ENCODE data around the gene CARS1.

The CARS1 gene

DNA sequence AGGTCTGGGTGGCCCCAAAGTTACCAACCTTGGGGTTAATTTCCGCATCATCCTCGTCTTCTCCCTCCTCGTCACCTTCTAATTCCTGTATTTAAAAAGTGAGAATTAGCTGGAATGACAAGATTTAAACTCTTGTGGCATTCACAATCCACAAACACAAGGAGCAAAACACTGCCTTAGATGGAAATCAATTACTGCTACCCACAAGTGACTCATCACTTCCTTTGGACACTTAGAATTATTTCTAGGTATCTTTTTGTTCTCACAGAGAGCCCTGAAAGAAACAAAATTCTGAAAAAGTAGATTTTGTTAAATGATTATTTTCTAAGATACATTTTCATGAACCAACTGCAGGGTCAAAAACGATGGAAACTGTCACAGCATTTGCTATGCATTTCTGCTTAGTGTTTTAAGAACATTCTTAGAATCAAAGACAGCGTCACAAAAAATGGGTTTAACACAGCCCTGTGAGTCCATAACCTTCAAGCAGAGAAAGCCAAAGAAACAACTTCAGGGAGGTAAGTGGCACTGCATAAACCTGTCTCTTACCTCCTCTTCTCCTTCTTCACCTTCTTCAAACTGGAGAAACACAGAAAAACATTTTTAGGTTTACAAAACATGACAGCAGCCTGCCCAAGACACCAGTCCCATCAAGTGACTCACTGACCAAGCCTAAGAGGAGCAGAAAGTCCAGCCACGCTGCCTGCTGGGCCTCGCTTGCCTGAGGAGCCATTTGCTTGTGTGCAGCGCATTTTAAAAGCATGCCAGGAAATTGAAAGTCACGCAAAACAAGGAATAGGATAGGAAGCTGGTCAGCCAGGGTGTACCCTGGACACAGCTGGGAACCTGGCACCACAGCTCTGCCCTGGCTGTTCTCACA is 105.8 kb downstream of the CARS1 start:
- DNase-seq (ENCODE audit: low read depth), result no peak
- H3K4me3 ChIP-seq (ENCODE audit: low read length), result no peak overlapping the region
- TF ChIP-seq, protein P1, sequence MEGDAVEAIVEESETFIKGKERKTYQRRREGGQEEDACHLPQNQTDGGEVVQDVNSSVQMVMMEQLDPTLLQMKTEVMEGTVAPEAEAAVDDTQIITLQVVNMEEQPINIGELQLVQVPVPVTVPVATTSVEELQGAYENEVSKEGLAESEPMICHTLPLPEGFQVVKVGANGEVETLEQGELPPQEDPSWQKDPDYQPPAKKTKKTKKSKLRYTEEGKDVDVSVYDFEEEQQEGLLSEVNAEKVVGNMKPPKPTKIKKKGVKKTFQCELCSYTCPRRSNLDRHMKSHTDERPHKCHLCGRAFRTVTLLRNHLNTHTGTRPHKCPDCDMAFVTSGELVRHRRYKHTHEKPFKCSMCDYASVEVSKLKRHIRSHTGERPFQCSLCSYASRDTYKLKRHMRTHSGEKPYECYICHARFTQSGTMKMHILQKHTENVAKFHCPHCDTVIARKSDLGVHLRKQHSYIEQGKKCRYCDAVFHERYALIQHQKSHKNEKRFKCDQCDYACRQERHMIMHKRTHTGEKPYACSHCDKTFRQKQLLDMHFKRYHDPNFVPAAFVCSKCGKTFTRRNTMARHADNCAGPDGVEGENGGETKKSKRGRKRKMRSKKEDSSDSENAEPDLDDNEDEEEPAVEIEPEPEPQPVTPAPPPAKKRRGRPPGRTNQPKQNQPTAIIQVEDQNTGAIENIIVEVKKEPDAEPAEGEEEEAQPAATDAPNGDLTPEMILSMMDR (conservative IDR thresholded peaks at IDR 0.05; ENCODE audit: low read depth, low read length), result no peak

Measured in retinal pigment epithelial cell (primary cell).